KBM-7 (cell line): Measurements from ENCODE around the gene TTN.

Source experiments
- DNase-seq: peaks from one replicate; pipeline ENCODE4 v3.0.0-alpha.2; 2015
- in situ Hi-C: fragments of 300-500 bp; cut with MboI; formaldehyde crosslinking; loops from 2 replicates; pipeline ENCODE4 v1.14.3; 2020; ENCODE audit warnings: low sequenced_read_pairs, low pct_unique_long_range_greater_than_20kb, mixed read lengths

The TTN gene

GRCh38 chr2:178807227-178808008, at the start of gene TTN:
Gene TTN (minus strand): TSS chr2:178807423. CDS start chr2:178804642, 2,781 bp downstream.
- in situ Hi-C loops: no loop called here
- no peak for DNase-seq

- in situ Hi-C loops: no loop called here
- no peak for DNase-seq
Observed at GRCh38 chr2:178855151-178855550, 47.9 kb upstream of the TTN start.

DNA sequence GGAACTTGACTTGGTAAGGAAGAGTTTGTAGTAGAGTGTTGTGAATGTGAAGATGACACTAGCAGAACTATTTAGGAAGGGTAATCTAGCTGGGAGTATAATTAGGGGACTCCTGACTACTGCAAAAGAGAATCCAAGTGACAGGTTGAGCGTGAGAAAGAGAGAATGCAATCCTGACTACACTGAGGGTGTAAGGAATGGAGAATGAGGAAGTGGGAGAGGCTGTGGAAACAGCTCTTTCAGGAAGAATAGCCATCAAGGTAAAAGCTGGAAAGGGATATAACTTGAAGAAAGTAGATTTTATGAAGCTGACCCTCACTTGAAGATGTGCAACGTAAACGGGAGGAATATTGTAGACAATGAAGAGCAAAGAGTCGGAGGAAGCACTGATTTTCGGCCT, 41.1 kb upstream of the TTN start:
- no peak for DNase-seq
- in situ Hi-C loops: no loop called here

DNA sequence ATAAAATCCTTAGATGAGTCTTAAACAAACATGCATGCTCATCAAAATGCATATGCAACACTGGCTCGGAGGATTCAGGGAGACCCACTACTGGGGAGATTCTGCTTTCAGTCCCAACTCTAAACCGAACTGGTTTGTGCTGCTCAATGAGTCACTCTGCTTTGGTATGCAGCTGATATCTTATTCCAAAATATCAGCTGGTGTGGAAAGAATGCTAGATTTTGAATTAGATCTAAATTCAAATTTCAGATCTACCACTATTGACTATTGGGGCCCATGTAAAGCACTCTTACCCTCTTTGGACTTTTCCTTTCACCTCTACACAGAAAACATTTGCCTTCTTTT, 39.2 kb upstream of the TTN start:
- in situ Hi-C loops: no loop called here
- no peak for DNase-seq

GRCh38 chr2:178845566-178846457, 38.6 kb upstream of the TTN start:
- no peak for DNase-seq
- in situ Hi-C loops: no loop called here

- in situ Hi-C loops: no loop called here
- DNase-seq: no peak
Observed at GRCh38 chr2:178844701-178845100, 37.5 kb upstream of the TTN start.

GRCh38 chr2:178844269-178844668, 37.0 kb upstream of the TTN start:
- DNase-seq: no peak
- in situ Hi-C loops: no loop called here

- no peak for DNase-seq
- in situ Hi-C loops: no loop called here
Observed at GRCh38 chr2:178843697-178844096, 36.5 kb upstream of the TTN start.

- no peak for DNase-seq
- in situ Hi-C loops: no loop called here
Observed at GRCh38 chr2:178836807-178837206, 29.6 kb upstream of the TTN start.

DNA sequence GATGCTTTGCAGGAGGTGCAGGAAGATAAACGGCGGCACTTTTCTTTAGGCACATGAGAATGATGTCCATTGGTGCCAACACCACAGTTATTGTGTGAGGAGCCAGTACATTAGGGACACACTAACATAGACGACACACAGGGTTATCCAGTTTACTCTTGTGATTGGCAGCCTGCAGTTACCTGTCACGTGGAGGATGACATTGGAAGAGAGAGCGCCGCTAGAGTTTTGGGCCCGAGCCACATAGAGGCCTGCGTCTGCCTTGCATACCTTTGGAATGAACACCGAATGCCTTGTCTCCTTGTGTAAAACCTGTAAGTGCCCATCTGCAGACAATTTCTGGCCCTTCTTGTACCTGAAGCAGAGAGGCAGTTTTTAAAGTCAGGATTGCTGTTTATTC, 26.9 kb upstream of the TTN start:
- DNase-seq: no peak
- in situ Hi-C loops: no loop called here

DNA sequence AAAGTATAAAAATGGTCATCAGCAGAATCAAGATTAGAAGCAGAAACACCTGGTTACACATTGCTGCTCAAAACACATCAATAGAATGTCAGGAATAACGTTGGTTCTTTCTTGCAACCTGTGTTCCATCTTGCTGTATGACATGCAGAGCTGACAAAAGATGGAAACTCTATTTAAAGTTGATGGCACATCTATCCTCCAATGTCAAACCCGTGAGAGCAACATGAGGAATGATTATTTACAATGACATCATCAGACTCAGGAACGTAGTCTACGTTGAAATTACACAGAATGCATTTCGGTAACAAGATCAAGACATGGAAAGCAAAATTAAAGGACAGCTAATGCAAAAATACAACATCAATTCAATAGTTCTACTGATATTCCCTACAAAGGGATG, 26.2 kb upstream of the TTN start:
- in situ Hi-C loops: no loop called here
- no peak for DNase-seq

DNA sequence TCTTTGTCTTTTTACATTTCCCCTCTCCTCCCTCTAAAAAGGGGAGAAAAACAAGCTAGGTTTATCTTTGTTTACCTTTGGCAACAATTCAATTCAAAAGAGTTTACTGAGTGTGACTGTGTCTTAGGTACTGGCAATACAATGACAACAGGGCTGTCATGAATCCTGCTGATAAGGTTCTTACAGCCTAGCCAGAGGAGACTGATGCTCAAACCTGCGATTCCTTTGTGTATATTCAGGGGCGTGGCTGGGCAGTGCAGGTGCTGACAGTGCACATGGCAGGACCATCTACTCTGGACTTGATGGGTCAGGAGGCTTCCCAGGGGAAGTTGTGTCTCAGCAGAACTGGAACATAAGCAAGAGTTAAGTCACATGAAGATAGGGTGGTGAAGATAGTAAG, 23.2 kb upstream of the TTN start:
- no peak for DNase-seq
- in situ Hi-C loops: no loop called here

- in situ Hi-C loops: no loop called here
- no peak for DNase-seq
Observed at GRCh38 chr2:178829981-178830380, 22.8 kb upstream of the TTN start.

DNA sequence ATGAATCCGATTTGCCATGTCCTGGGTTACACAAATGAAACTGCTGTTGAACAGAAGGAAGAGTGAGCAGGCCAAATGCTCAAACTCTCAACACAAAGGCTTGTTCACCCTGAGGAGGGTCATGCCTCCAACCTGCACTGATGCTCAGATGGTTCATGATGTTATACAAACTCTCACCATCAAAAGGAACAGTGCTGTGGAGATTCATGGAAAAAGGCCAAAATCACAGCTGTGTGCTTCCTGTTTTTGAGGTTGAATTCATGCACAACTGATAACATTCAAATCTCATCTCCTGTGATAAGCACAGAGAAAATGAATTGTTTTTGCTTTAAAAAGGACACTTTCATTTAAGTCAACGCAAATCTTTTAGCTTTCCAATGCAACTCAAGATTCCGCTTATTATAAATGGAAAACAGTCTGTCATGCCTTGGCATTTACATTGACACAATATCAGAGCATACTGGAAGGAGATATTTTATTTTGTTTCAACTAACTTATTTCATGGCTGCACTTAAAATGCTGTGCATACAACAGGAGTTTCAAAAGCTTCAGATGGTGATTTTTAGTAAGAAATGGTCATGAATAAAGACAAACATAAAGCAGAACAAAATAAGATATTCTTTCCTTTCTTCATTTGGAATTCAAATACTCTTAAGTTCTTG, 22.2 kb upstream of the TTN start:
- DNase-seq: peak; percentile 25
- in situ Hi-C loops: no loop called here

DNA sequence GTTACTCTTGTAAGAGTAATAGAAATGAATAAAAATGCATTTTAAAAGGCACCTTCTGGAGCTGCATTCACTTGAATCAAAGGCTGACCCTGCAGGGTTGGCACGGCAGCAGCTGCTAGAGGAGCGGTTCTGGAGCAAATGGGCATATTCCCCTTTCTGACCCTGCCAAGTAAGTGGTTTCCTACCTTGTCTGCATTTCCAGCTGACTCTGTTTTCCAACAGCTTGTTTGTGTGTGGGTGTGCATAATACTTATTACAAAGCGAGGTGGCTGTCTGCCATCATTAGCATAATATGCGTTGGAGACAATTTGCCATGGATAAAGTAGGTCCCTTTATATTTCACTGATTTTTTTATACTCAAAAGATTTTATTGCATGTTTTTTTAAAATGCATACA, 21.3 kb upstream of the TTN start:
- DNase-seq: no peak
- in situ Hi-C loops: no loop called here

GRCh38 chr2:178827739-178828485, 20.7 kb upstream of the TTN start:
- no peak for DNase-seq
- in situ Hi-C loops: no loop called here

DNA sequence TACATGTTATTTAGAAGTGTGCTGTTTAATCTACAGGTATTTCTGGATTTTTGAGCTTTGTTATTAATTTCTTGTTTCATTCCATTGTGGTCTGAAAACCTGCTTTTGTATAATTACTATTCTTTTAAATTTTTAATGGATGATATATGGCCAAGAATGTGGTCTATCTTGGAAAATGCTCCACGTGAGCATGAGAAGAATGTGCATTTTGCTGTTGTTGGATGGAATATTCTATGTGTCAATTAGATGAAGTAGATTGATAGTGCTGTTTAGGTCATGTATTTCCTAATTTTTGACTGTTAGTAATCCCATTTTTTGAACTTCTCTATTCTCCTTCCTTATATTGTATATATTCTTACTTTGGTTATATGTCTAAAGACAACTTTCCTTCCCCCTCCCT, 19.9 kb upstream of the TTN start:
- DNase-seq: no peak
- in situ Hi-C loops: no loop called here

- in situ Hi-C loops: no loop called here
- no peak for DNase-seq
Observed at GRCh38 chr2:178825183-178825582, 18.0 kb upstream of the TTN start.

- in situ Hi-C loops: no loop called here
- DNase-seq: no peak
Observed at GRCh38 chr2:178824181-178824580, 17.0 kb upstream of the TTN start.
